HG02852 (cell line): Measurements from ENCODE around the gene FAM83F.

ENCODE experiments used
- ATAC-seq: cut with Tn5 transposase; IDR thresholded peaks from one replicate; pipeline ENCODE4 v1.9.1; 2021; ENCODE audit warnings: mild to moderate bottlenecking, moderate library complexity; ENCODE audit not compliant: unreplicated experiment

Gene FAM83F

DNA sequence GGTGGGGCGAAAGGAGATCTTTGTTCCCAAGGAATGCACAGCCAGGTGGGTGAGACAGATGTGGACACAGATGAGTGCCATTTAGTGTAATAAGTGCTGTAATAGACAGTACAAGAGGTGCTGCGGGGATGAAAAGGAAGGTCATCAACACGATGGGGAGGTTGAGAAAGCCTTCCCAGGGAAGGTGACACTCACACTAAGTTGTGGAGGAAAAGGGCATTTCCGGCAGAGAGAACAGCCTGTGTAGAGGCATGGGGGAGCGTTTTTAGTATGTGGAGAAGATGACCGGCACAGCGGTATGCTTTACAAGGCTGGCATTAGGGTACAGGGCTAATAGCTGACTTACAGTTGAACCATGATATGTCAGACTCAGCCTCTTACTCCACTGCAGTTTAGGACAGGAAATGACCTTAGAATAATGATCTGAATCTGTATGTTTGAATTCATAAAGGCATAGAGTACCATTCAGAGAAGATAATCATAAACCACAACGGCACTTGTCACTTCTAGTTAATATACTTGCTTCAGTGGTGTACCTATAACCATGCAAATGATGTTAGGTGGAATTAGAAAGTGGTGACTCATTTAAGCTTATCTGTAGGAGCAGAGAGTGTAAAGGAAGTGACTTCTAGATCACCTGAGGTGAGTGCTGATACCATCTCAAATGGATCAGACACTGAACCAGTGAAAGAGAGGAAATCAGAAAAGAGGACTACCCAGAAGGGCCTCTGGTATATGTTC is 60.6 kb downstream of the FAM83F start:
- peak; percentile 91 for ATAC-seq

DNA sequence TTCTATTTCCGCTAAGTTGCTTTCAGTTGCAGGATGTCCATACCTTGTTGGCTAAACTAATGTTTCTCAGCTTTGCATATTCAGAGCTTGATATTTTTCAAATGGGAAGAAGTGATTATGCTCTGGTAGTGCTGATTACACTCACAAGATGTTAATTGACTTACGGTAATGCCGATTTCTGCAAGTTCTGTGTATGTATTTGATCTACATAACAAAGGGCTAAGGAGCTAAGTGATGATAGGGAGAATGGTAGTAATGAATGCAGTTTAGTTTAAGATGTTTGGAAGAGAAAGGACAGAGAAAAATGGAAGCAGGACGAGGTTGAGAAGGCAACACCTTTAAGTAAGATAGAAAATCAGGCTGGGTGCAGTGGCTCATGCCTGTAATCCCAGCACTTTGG is 61.4 kb downstream of the FAM83F start:
- ATAC-seq, result no peak

DNA sequence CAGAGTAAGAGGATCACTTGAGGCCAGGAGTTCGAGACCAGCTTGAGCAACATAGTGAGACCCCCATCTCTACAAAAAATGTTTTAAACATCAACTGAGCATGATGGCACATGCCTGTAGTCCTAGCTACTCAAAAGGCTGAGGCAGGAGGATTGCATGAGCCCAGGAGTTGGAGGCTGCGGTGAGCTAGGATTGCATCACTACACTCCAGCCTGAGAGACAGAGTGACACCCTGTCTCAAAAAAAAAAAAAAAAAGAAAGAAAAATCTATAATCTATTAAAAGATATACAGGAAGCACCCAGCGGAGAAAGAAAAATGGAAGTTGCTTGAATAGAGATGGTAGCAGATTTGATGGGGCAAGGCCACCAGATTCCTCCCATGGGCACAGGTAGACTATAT is 61.8 kb downstream of the FAM83F start:
- no peak for ATAC-seq

DNA sequence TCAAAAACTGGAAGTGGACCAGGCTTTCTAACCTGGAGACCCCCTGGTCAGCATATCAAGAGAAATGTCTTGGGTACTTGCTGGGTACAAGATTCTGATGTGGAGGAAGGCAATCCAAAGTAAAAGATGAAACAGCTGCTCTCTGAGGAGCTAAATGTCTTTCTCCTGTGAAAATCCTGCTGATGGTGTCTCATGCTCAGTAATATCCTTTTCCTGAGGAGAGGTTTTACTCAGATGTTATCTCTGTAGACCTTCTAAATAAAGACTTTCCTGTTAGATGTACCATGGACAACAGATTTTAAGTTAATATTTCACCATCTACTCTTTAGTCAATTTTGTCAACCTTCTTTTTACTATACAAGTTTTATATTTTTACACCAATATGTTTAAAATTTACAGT is 62.9 kb downstream of the FAM83F start:
- no peak for ATAC-seq

DNA sequence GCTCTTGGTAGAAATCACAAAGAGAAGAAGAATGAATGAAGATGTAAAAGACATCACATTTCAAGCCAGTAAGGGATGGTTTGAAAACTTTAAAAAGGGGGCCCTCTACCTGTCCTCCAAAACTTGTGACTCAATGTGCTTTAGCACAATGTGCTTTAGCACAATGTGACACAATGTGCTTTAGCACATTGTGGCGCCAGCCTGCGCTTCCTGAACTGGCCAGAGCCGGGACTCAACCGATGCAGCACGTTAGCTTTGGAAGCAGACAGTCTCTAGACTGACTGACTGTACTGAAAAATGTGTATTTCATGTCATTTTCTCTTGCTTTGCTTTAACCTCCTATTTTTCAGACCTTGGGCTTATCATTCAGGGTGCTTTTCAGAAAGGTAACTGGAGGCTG is 63.5 kb downstream of the FAM83F start:
- no peak for ATAC-seq

DNA sequence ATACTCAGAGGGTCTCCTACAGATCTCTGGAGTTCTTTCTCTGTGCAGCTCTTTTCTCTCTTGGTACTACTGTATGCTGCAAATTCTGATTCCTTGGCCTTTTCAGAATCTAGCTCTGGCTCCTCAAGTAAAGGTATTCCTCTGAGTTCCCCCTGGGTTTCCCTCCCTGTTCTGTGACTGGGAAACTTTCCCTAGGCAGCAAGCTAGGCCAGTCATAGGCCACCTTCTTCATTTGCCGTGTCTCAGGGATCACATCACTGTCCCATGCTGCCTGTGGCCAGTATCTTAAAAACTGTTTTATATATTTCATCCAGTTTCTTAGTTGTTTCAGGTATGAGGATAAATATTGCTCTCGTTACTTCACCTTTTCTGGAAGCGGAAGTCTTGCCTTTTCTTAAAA is 71.2 kb downstream of the FAM83F start:
- no peak for ATAC-seq

DNA sequence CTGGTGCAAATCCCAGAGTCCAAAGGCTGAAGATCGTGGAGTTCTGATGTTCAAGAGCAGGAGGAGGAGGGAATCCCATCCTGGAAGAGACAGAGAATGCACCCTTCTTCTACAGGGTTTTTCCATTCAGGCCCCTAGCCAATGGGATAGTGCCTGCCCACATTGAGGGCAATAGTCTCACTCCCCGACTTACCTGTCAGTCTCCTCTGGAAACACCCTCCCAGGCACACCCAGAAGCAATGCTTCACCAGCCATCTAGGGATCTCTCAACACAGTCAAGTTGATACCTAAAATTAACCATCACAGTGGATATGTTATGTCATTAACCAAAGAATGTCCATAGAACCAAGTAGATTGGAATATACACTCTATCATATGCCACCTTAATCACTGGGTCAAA is 72.9 kb downstream of the FAM83F start:
- ATAC-seq, result no peak

DNA sequence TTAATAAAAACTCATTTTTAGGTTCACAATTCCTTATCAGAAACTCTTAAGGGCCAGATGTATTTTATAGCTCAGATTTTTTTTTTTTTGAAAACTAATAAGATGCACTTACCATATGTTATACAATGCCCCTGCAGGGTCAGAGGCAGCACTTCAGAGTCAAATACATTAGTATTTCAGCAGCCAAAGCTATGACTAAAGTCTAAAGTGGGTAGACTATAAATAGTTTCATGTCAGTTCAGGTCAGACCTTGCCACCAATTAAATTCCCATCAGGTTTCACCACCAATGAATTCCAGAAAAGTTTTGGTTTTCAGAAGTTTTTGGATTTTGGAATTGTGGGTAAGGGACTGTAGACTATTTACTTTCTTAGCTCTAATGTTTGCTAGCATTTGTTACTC is 75.9 kb downstream of the FAM83F start:
- no peak for ATAC-seq

DNA sequence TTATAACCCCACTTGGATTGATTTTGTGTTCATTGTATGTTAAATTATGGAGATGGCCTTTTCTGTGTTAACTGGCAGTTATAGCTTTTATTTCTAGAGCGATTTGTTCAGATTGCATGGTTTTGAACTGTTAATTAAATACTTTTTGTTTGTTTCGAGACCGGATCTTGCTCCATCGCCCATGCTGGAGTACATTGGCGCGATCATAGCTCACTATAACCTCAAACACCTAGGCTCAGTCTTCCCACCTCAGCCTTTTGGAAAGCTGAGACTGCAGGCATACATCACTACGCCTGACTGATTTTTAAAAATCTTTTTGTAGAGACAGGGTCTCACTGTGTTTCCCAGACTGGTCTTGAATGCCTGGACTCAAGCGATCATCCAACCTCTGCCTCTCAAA is 77.0 kb downstream of the FAM83F start:
- ATAC-seq, result no peak

DNA sequence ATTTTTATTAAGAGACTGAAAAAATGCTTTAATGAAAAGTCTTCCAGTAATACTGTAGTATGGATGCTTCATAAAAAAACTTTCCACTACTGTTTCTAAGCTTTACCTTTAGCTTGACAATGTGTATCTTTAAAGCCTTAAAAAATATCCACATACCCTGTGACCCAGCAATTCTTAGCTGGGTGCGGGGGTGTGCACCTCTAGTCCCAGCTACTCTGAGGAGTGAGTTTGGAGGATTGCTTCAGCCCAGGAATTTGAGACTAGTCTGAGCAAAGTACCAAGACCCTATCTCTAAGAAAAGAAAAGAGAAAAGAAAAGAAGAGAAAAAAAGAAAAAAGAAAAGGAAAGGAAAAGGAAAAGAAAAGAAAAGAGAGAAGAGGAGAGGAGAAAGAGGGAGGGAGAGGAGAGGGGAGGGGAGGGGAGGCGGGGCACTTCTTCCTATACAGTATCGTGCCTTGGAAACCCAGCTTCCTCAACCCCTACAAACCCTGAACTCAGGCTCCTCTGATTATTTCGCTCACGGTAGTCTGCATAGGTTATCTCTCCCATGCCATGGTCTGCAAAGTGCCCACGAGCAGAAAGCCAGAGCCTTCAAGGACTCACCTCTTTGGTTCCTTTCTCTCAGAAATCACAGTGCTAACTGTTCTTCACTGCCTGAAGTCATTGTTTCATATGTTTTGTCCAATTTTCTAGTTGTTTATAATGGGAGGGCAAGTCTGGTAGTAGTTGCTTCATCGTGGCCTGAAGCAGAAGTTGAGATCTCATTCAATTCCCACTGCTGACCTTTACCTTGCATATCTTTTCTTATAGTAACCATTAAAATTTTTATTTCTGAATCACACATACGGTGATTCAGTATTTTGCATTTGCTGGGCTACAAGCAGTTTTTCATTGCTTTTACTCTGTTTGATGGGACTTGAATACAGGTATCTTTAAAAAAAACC is 82.2 kb downstream of the FAM83F start:
- ATAC-seq, result no peak

DNA sequence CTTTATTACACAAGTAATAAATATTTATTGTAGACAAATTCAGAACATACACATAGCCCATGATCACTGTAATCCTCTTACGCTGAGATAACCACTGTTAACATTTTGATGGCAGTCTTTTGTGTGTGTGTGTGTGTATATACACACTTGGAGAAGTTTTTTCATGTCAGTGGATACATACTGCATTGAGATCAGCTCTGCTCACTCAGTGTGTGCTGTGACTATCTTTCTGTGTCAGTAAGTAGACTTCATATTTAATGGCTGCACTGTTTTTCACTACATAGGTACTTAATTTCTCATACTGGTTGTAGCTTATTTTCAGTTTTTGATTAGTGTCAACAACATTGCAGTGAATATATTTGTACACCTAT is 82.9 kb downstream of the FAM83F start:
- ATAC-seq, result no peak

DNA sequence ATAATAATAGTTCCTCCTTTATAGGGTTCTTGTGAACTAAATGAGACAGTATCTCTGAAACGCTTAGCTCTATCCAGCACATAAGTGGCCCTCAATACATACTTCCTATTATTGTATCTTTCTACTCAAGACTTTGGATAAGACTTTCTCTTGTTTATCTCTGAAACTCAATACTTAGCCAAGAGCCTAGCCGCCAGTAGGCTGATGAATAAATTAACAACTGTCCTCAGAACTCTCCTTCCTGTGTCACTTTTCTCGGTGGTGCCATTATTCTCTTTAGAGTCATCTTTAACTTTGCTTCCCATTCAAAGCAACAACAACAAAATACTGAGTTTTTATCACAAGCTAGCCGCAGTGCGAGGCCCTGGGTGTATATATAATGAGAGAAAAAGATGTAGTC is 86.9 kb downstream of the FAM83F start:
- no peak for ATAC-seq

DNA sequence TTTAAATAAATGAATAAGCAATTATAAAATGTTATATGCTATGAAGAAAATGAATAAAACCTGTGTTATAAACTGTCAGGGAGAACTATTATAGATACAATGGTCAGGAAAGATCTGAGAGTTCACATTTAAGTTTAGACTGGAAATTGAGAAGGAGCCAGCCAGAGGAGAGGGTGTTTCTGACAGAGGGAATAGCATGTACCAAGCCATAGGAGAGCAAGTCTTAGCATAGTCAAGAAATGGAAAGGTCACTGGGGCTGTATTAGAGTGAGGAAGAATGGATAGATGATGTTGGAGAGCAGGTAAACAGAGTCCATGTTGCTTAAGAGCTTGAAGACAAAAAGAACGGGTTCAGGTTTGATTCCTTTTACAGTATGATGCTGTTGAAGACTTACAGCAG is 87.4 kb downstream of the FAM83F start:
- no peak for ATAC-seq

DNA sequence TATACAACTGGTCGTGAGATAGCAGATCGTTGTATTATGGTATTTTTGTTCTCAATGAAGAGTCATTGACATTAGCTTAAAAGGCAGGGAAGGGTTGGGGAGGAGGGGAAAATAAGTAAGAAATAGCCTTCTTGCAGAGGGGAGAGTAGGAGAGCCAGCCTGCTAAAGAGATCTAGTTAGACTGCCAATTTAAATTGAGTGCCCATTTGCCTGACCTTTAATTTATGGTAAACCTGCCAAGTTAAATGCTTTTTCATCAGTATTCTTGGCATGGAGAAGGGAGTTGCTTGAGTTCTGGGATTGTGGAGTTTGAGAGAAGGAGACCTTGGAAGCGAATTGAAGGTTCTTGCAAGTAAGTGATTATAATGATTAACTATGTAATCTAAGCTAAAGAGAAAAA is 89.0 kb downstream of the FAM83F start:
- no peak for ATAC-seq

DNA sequence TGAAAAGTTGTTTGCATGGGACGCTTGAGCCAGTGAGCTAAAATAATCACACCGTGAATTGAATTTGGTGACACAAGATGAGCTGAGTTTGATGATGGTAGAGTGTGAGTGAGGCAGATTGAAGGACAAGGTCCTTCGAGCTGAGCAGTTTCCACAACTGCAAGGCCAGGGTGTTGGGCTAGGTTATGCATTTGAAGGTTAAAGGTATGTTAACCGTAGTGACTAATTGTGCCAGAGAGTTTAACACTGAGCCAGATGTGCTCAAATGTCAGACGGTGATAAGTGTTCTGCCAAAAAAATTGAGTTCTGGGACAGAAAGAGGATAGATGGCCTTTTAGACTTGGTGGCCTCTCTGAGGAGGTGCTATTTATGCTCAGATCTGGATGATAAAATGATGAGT is 89.5 kb downstream of the FAM83F start:
- ATAC-seq, result no peak

DNA sequence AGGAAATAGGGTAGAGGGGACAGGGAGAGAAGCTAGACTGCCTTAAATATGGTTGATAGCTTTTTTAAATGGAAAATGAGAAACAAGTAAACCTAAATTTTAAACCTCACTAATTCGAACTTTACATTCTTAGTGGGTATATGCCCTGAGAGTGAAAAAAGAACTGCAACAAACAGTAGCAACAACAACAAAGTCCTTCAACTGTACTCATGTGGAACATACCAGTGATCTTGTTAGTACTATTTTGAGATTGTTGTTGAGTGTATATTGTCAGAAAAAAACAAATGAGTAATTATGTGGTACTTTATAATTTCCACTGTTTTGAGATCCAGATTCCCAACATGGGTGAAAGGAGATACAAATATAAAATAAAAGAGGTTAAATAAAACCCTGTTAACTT is 94.1 kb downstream of the FAM83F start:
- ATAC-seq, result no peak
